ENCODE measurements around the gene XRN2.

The XRN2 gene

DNA sequence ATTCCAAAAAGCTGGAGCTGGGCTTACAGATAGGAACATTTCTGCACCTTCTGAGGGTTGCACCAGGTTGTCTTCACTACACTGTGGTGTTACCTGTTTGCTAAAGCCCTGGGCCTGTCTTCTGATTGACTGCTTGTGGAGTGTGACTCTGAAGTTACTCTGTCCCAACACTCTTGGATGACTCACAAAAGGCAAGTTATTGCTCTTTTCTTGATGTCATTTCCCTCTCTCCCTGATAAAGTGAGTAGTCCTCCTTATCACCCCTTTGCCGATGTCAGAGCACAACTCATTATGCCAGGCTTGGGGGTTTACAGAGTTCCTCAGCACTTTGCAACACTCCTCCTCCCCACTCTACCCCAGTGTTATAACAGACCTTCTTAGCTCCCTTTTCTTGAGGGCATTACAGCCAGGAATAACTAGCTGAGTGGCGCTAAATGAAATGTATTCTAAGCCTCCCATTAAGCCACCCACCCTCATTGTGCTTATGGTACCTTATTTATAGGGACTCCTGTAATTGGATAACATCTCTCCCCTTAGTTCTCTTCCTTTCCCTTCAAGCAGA, 130.3 kb downstream of the XRN2 start:
- DNase-seq, result no peak

DNA sequence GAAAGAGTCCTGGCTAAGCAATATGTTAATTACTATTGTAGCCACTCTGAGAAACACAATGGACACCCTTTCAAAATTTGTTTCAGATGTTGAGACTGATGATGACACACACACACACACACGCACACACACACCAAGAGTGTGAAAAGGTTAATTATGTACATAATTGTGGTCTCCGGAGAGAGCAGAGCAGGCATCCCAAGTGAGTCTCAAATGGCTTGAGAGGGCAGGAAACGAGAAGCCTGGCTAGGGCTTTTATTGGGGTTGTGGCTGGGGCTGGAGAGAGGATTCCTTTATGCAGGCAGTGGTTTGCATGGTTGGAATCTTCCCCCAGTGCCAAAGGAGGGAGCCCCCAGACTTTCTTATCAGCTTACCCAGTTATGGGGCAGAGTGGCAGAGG, 132.4 kb downstream of the XRN2 start:
- no peak for DNase-seq

DNA sequence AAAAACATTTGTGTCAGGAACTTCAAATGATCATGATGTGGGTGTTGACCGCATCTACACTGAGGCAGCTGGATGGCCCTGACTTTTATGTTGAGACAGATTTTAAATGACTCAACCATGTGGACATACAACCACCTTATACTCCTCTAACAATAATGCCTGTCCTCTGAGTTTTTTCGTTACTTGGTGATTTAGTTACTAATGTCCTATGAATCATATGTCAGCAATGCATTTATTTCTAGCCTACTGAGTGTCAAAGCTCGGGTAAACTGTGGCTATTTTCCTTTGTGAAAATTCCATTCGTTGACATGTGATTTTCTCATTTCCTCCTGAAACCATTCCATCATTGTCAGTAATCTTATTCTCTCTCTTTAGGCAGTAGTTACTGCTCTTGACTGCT, 133.1 kb downstream of the XRN2 start:
- DNase-seq, result no peak

DNA sequence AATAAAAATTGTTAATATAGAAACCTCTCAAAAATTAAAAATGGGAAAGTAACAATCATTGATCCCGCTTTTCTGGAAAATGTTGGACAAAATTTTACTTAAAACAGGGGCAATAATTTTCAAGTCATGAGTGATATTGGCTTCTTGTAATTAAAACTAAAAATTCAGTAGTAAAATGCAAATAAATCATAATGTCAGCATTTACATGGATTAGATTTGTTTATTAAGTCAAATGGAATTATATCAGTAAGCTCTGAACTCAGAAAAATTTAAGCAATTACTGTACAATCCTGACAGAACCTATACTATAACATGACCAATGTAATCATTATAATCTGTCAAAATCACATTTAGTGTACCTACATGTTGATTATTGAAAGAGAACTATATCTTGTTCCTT, 134.1 kb downstream of the XRN2 start:
- DNase-seq, result no peak

DNA sequence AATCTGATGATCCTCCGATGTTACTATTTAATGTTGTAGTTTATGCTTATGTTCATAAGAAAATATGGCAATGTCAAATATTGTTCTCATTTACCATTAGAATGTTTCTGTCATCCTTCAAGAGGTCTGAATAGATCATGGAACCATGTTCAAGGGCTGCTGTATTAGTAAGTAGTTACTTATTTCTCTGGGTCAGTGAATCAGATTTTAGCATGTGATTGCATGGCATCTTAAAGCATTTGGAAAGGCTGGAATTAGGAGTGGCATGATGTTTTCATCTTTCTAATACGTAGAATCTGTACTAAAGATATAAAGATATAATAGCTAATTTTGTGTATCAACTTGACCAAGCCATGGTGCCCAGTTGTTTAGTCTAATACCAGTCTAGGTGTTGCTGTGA, 134.7 kb downstream of the XRN2 start:
- DNase-seq, result no peak

Measured in stimulated activated naive CD4-positive, alpha-beta T cell (primary cell).